HG02852 (cell line): ENCODE results near the gene LDLRAD4.

Experiments used
- ATAC-seq: cut with Tn5 transposase; IDR thresholded peaks from one replicate; pipeline ENCODE4 v1.9.1; 2021; ENCODE audit warnings: mild to moderate bottlenecking, moderate library complexity; ENCODE audit not compliant: unreplicated experiment

Gene LDLRAD4

GRCh38 chr18:13201292-13201691 is 17.3 kb upstream of the LDLRAD4 start:
- no peak for ATAC-seq

GRCh38 chr18:13202571-13202970 is 16.0 kb upstream of the LDLRAD4 start:
- ATAC-seq, result no peak

DNA sequence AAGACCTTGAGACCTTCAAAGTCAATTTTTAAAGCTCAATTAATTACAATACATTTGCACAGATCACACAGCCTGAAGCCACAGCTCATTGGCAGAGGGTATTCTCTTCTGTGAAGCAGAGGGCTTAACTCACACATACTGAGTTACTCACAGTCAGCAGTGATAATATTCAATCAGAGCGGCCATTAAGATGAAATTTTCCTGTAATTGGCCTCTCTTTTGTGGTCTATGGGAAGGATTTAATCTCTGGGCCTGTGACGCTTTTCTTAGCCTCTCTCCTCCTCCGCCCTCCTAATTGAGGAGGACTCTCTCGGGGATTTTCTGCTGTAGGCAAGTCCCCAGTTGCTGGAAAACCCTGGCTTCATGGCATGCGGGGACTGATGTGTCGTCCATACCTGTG is 12.3 kb upstream of the LDLRAD4 start:
- ATAC-seq, result no peak

DNA sequence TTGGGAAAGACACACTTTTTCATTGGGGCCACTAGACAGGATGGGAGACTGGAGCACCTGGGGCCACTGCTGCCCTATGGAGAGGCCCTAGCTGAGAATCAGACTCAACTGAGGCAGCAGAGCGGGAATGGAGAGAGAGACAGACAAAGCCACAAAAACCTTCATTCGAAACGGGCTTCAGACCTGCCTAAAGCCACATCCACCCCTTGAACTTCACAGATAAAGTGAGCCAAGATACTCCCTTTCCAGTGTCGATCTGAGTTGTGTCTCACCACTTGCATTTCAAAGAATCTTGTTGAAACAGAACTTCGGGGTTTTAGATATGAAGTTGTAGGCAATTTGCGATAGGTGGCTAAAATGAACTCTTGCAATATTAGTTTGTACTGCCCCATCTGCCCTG is 11.3 kb upstream of the LDLRAD4 start:
- no peak for ATAC-seq

DNA sequence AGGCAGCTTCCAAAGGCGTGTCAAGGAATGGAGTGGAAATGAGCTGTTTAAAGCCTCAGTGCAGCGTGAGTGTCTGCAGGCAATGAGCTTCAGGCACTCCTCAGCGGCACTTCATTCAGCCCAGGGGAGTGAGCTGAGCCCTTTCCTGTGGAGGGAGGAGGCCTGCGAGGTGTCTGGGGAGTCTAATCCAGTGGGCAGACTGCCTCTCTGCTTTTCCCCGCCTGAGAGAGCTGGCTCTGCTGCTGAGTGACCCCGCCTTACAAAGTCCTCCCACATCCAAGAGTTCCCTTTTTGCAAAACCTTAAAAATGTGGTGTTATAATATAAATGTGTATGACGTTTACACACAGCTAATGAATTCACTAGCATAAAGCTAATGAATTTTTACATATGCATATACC is 7.0 kb upstream of the LDLRAD4 start:
- no peak for ATAC-seq

DNA sequence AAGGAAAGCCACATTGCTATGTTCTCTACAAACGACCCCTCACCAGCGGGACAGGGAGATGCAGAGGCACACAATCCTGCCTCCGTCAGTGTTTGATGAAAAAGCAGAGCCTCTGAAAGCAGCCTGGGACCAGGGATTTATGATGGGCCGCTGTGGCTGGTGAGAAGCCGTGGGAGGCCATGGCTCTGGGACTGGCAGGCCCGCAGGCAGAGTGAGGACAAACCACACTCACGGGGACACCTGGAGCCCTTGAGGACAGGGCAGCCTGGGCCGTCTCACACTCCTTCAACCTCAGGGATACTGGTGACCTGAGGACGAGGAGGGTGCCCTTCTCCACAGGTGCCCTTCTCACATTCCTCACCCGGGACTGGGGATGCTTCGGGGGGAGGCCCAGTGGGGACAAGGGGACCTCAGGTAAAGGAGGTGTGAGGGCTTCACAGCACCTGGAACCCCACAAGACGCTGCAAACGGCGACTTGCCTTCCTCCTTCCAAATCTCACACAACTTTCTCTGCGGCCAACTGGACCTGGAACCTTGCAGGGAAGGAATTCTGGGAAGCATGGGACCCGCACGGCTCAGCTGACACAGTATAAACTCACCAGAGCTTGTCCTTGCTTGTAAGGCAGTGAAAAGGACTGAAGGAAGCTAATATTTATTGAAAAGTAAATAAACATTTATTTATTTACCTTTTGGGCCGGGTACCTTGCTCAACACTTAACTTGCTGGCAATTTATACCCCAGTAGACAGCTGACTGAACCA is 5.3 kb upstream of the LDLRAD4 start:
- no peak for ATAC-seq

DNA sequence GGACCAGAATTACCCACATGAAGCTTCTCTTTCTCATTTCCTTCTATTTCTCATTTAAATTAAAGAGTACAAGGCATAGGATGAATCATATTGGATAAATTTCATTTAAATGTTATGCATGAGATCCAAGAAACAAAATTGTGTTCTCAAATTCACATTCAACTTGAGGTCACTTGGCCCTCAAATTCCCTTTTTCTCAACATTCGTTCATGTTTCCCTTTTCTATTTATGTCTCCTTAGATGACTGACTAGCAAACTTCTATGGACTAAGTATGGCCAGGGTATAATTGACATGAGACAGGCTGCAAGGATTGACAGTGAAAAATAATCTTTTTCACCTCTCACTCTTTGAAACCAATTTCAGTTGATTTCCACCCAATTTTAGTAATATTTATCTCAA is 4.0 kb upstream of the LDLRAD4 start:
- ATAC-seq, result no peak

DNA sequence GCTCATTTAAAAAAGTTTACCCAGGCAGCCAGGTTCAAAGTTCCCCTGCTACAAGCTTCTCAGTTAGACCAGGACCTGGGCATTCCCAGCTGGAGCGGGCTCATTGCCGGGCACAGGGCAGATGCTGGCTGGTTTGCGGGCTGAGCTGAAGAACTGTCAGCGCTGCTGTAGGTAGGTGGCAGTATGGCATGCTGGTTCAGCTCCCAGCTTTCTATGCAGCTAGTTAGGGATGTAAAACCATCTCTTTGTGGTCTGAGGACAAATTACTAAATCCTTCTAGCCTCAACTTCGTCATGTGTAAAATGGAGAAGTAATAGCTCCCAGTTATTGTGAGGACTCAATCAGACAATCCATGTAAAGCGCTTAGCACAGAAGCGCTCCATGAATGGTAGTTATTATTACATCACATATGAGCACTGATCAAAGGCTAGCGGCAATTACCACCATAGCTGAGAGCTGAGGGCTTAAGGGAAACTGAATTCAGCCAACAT is 2.4 kb upstream of the LDLRAD4 start:
- no peak for ATAC-seq

GRCh38 chr18:13216711-13217465 is 1.7 kb upstream of the LDLRAD4 start:
- peak; percentile 46 for ATAC-seq

GRCh38 chr18:13217466-13217961 is 1.0 kb upstream of the LDLRAD4 start:
- peak; percentile 51 for ATAC-seq

DNA sequence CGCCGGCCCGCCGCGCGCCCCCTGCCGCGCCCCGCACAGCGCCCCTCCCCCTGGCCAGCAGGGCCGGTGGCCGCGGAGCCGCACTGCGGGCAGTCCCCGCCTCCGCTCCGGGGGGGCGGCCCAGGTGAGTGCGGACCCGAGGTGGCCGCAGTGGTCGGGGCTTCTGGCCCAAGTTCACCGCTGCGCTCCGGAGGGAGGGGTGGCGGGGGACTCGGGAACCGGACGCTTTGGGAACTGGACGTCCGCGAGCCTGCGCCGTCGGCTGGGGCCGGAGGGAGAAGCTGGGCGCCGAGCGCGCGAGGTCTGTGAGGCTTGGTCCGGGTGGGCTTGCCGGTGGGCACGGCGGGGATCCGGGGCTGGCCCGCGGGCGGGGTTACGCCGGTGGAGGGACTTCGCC is 591 bp upstream of the LDLRAD4 start:
- no peak for ATAC-seq

DNA sequence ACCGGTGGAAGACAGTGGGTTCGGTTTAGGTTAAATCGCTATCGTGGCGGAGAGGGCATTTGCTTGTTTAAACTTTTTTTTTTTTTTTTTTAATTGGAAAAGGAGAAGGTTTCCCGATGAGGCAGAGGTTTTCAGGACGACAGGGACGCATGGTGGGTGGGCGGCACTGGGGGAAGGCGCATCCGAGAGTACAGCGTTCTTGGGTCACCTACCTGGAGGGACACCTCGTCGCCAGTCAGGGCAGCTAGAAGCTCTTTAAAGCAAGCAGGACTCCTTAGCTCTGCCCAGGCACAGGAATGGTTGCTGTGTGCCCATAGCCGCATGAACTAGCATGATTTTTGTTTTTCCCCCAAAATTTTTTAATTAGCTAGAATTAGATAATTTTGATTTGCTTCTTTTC is 437 bp downstream of the LDLRAD4 start:
- ATAC-seq, result no peak

DNA sequence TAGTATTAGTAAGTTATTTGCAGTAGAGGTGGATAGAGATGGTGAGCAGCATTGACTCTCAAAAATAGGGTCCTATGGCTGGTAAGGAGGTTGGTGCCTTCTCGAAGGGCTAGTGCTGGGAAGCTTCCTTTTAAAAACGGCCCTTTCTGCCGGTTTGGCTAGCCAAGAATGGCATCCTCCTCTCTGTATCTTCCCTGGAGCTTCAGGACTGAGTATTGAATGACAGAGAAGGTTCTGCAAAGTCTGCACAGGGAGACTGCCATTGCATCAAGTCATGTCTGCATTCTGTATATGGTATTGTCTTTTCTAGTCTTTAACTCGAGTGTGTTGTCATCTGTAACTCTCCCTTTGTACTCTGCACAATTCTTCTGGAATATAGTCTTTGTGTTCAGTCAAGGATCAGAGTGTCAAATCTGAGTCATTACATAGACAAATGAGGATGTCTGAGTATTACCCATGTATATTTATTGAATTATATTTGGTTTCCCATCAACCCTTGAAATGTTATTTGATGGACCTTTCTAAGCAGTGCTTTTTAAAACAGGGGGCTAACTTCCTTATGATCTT is 1.1 kb downstream of the LDLRAD4 start:
- no peak for ATAC-seq

GRCh38 chr18:13220361-13220991 is 1.9 kb downstream of the LDLRAD4 start:
- ATAC-seq, result no peak

- ATAC-seq, result no peak
Measured at GRCh38 chr18:13221869-13222855, 3.6 kb downstream of the LDLRAD4 start.

GRCh38 chr18:13222856-13223281 is 4.3 kb downstream of the LDLRAD4 start:
- ATAC-seq, result no peak

- no peak for ATAC-seq
Measured at GRCh38 chr18:13223311-13224143, 5.0 kb downstream of the LDLRAD4 start.

GRCh38 chr18:13225261-13225660 is 6.7 kb downstream of the LDLRAD4 start:
- no peak for ATAC-seq

DNA sequence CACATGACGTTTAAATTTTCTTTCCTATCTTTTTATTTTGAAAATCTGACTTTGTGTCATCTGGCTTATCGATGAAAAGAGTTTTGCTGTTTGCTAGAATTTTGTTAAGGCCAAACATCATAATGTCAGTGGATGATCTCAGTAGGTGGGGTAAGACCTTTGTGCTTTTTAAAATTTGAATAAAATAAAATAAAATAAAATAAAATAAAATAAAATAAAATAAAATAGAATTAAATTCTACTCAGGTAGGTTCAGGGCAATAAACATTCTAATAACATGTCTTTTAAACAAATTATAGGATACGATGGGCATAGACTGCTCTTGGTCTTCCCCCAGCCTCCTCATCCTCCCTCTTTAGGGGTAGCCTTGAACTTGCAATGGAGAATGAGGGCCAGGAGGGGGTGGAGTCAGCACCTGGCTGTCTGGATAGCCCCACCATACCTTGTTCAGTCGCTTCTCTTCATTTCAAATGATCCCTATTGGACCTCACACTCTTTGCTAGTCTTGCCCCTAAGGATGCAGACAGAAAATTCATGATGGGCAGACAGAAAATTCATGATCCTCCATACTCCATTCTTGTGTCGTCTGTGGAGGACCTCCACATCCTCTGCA is 8.1 kb downstream of the LDLRAD4 start:
- no peak for ATAC-seq
